Urothelium cell line (cell line): Measurements from ENCODE around the gene CHP2.
"Not testable (repeated sequence)": the region's sequence is repeated elsewhere in the genome, so short reads cannot be mapped to it uniquely, and the experiment has no call there.

Experiments
- DNase-seq: peaks from one replicate; pipeline ENCODE4 v3.0.0; 2011; ENCODE audit warnings: low spot score, mixed read lengths
- FAIRE-seq: peaks from 2 replicates; lab custom pipeline; 2011; peaks lifted over from hg19 to GRCh38; lab: Jason Lieb, UNC

Gene CHP2

GRCh38 chr16:23754594-23755483 is at the start of gene CHP2:
Gene CHP2 (plus strand): TSS chr16:23755026. CDS start chr16:23755050, 24 bp downstream.
- FAIRE-seq: no peak
- DNase-seq: peak; percentile 46

GRCh38 chr16:23705517-23705902 is 49.3 kb upstream of the CHP2 start:
- no peak for DNase-seq
- FAIRE-seq: no peak

GRCh38 chr16:23706439-23706838 is 48.4 kb upstream of the CHP2 start:
- FAIRE-seq: no peak
- no peak for DNase-seq

- DNase-seq: no peak
- FAIRE-seq: no peak
Measured at GRCh38 chr16:23709536-23709935, 45.3 kb upstream of the CHP2 start.

GRCh38 chr16:23710008-23710407 is 44.8 kb upstream of the CHP2 start:
- no peak for FAIRE-seq
- DNase-seq: no peak

- DNase-seq (no peak), FAIRE-seq (no peak)
Measured at GRCh38 chr16:23710504-23710903, 44.3 kb upstream of the CHP2 start.

- DNase-seq (no peak), FAIRE-seq (no peak)
Measured at GRCh38 chr16:23711785-23712184, 43.0 kb upstream of the CHP2 start.

GRCh38 chr16:23712976-23713375 is 41.9 kb upstream of the CHP2 start, which contains the start of gene ERN2:
Gene ERN2 (minus strand): TSS chr16:23713222. CDS start chr16:23713187, 35 bp downstream.
- DNase-seq (no peak), FAIRE-seq (no peak)

GRCh38 chr16:23716484-23716883 is 38.3 kb upstream of the CHP2 start:
- no peak for FAIRE-seq

GRCh38 chr16:23722613-23723240 is 32.1 kb upstream of the CHP2 start:
- FAIRE-seq, DNase-seq: not testable (repeated sequence)

More at GRCh38 chr16:23716484-23716883, 38.3 kb upstream of the CHP2 start:
- DNase-seq: no peak

GRCh38 chr16:23724096-23724784 is 30.6 kb upstream of the CHP2 start:
- no peak for FAIRE-seq

GRCh38 chr16:23724785-23725131 is 30.1 kb upstream of the CHP2 start:
- no peak for FAIRE-seq
- no peak for DNase-seq

More at GRCh38 chr16:23724096-23724784, 30.6 kb upstream of the CHP2 start:
- no peak for DNase-seq

GRCh38 chr16:23726710-23727109 is 28.1 kb upstream of the CHP2 start:
- DNase-seq (no peak), FAIRE-seq (no peak)

- DNase-seq (no peak), FAIRE-seq (no peak)
Measured at GRCh38 chr16:23728112-23728477, 26.7 kb upstream of the CHP2 start.

- FAIRE-seq (no peak), DNase-seq (peak; percentile 35)
Measured at GRCh38 chr16:23729503-23730424, 25.1 kb upstream of the CHP2 start.

- no peak for DNase-seq
- no peak for FAIRE-seq
Measured at GRCh38 chr16:23734176-23734893, 20.5 kb upstream of the CHP2 start.

- not testable (repeated sequence) for DNase-seq, FAIRE-seq
Measured at GRCh38 chr16:23737423-23738028, 17.3 kb upstream of the CHP2 start.

- FAIRE-seq (no peak), DNase-seq (no peak)
Measured at GRCh38 chr16:23739516-23739915, 15.3 kb upstream of the CHP2 start.

GRCh38 chr16:23741675-23742303 is 13.0 kb upstream of the CHP2 start:
- FAIRE-seq: no peak

More at GRCh38 chr16:23741675-23742303, 13.0 kb upstream of the CHP2 start:
- no peak for DNase-seq
